Chondrocyte (in vitro differentiated cells): ENCODE data around the gene GPC1. TPM values are rescaled to one million over a fixed set of nuclear protein-coding genes. Genes with fewer than 3 reads are reported as not detected.

Experiments used
- DNase-seq: peaks from one replicate; pipeline ENCODE4 v3.0.0; 2021; ENCODE audit warnings: mixed read lengths, low spot score
- H3K27ac Mint-ChIP-seq: one replicate; pipeline ENCODE4 v1.8.0; 2021; ENCODE audit warnings: mild to moderate bottlenecking, moderate library complexity, mixed read lengths; ENCODE audit not compliant: unreplicated experiment
- H3K27me3 Mint-ChIP-seq: 2 replicates; pipeline ENCODE4 v1.8.0; 2021; ENCODE audit warnings: low read depth, mixed read lengths
- H3K36me3 Mint-ChIP-seq: 2 replicates; pipeline ENCODE4 v1.8.0; 2021; ENCODE audit warnings: low read depth, mixed read lengths
- H3K4me1 Mint-ChIP-seq: 2 replicates; pipeline ENCODE4 v1.8.0; 2021; ENCODE audit warnings: low read depth, mild to moderate bottlenecking, mixed read lengths
- H3K4me3 Mint-ChIP-seq: one replicate; pipeline ENCODE4 v1.8.0; 2021; ENCODE audit warnings: mild to moderate bottlenecking, moderate library complexity, mixed read lengths; ENCODE audit not compliant: unreplicated experiment
- H3K9me3 Mint-ChIP-seq: 2 replicates; pipeline ENCODE4 v1.8.0; 2021; ENCODE audit warnings: low read depth, mixed read lengths
- total RNA-seq: library from RNA; stranded (reverse); gene quantifications from 3 replicates; pipeline ENCODE4 v1.2.1, GENCODE V29; 2021
- TF ChIP-seq, protein P1 (sequence below): fragments of 200-600 bp; sonication (generic); IDR thresholded peaks from 2 replicates; pipeline ENCODE4 v1.5.0; 2021; ENCODE audit warnings: antibody characterized with exemption, mild to moderate bottlenecking, moderate library complexity

The GPC1 gene
- total RNA-seq, 1 donor from 2014 or later, result 264 TPM

GRCh38 chr2:240412975-240413812 lies 22.3 kb upstream of the GPC1 start:
- Mint-ChIP-seq H3K4me3 (no peak overlapping the region), H3K27me3 (no peaks in the 10 kb centered on the region), H3K4me1 (peaks cover 3% of the 10 kb centered on the region), H3K27ac (no peak overlapping the region), H3K36me3 (no peaks in the 10 kb centered on the region), H3K9me3 (no peaks in the 10 kb centered on the region)
- peak; percentile 90 for DNase-seq
- TF ChIP-seq, protein P1, sequence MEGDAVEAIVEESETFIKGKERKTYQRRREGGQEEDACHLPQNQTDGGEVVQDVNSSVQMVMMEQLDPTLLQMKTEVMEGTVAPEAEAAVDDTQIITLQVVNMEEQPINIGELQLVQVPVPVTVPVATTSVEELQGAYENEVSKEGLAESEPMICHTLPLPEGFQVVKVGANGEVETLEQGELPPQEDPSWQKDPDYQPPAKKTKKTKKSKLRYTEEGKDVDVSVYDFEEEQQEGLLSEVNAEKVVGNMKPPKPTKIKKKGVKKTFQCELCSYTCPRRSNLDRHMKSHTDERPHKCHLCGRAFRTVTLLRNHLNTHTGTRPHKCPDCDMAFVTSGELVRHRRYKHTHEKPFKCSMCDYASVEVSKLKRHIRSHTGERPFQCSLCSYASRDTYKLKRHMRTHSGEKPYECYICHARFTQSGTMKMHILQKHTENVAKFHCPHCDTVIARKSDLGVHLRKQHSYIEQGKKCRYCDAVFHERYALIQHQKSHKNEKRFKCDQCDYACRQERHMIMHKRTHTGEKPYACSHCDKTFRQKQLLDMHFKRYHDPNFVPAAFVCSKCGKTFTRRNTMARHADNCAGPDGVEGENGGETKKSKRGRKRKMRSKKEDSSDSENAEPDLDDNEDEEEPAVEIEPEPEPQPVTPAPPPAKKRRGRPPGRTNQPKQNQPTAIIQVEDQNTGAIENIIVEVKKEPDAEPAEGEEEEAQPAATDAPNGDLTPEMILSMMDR, result no peak

DNA sequence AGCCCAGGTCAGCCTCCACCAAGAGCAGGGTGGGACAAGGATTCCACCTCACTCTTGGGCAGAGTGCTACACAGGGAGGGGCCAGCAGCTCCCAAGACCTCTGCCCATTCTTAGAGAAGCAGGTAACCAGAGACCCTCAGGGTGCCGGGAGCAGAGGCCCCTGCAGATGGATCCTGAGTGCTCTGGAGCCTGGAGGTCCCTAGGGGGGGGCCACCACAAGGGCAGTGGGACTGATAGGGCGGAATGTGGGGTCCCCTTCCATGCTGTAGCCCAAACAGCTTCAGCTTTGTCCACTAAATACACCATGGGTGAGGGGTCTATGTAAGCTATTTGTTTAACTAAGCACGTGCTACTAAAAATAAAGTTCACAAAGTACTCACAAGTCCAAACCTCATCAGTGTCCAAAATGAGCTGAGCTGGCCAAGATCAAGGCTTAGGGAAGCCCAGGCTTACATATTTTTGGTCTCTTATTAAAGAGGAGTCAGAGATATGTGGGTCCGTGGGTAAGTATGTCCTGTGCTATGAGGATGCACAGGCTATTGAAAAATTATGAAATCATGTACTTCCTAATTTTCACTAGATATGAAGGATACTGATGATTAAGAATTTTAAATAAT lies 21.5 kb upstream of the GPC1 start:
- no peaks in the 10 kb centered on the region for H3K36me3 Mint-ChIP-seq
- H3K27ac Mint-ChIP-seq, result no peak overlapping the region

DNA sequence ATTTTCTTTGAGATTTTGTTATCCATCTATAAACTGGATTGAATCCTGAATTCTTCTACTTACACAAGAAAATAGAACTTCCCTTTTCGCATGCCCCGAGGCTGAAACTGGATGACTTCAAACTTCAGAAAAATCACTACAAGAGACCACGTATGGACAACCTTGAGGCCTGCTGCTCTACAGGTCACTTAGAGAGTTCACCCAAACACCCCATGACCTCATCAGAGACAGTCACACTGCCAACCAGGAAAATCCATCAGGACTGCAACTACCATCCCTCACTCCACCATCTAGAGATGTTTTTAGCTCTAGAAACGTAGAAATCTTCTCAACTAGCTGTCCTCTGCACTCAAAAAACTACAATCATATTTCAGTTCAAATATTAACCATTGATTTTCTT lies 18.6 kb upstream of the GPC1 start:
- H3K9me3 Mint-ChIP-seq, result peaks cover 5% of the 10 kb centered on the region
- TF ChIP-seq, protein P1, result no peak
- H3K4me1 Mint-ChIP-seq, result peaks cover 3% of the 10 kb centered on the region
- H3K27me3 Mint-ChIP-seq, result no peaks in the 10 kb centered on the region
- H3K27ac Mint-ChIP-seq, result no peak overlapping the region
- H3K4me3 Mint-ChIP-seq, result no peak overlapping the region
- no peaks in the 10 kb centered on the region for H3K36me3 Mint-ChIP-seq
- no peak for DNase-seq

More for the DNA sequence above, 21.5 kb upstream of the GPC1 start:
- Mint-ChIP-seq H3K4me3 (no peak overlapping the region), H3K9me3 (peaks cover 5% of the 10 kb centered on the region), H3K27me3 (no peaks in the 10 kb centered on the region), H3K4me1 (peaks cover 3% of the 10 kb centered on the region)
- no peak for DNase-seq
- TF ChIP-seq, protein P1, result no peak

GRCh38 chr2:240418311-240418710 lies 17.2 kb upstream of the GPC1 start:
- H3K9me3 Mint-ChIP-seq, result peaks cover 12% of the 10 kb centered on the region

DNA sequence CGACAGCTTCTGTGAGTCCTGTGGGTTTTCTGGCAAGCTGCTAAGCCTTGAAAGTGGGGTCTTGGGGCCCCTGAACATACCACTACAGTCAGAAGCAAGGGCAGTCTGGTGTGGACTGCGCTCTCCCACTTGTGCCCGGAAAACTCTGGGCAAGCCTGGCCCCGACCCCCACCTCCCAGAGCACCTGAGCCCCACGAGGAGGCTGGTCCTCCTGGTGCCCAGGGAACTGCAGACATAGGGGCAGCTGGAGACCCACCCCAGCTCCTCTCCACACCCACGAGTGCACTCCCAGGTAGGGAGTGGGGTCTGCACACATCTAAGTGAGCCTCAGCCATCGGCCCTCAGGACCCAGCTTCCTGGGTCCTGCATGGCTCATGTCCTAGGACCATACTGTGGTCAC lies 16.2 kb upstream of the GPC1 start:
- H3K36me3 Mint-ChIP-seq, result no peaks in the 10 kb centered on the region
- TF ChIP-seq, protein P1, result no peak
- peaks cover 12% of the 10 kb centered on the region for H3K9me3 Mint-ChIP-seq
- no peak overlapping the region for H3K4me3 Mint-ChIP-seq
- H3K4me1 Mint-ChIP-seq, result peaks cover 3% of the 10 kb centered on the region
- no peak for DNase-seq
- H3K27ac Mint-ChIP-seq, result no peak overlapping the region
- H3K27me3 Mint-ChIP-seq, result no peaks in the 10 kb centered on the region

More at GRCh38 chr2:240418311-240418710, 17.2 kb upstream of the GPC1 start:
- H3K4me1 Mint-ChIP-seq, result peaks cover 3% of the 10 kb centered on the region
- no peak for DNase-seq
- no peaks in the 10 kb centered on the region for H3K27me3 Mint-ChIP-seq
- H3K4me3 Mint-ChIP-seq, result no peak overlapping the region
- TF ChIP-seq, protein P1, result no peak
- no peaks in the 10 kb centered on the region for H3K36me3 Mint-ChIP-seq
- H3K27ac Mint-ChIP-seq, result no peak overlapping the region
